ENCODE results near the gene DLG3. TPM values are rescaled to one million over a fixed set of nuclear protein-coding genes. Genes with fewer than 3 reads are reported as not detected.

Gene DLG3
- total and polyA plus RNA-seq, 2 of the 8 experiments (the other 6 are each of a cell fraction or from before 2014, with no cell fraction given), result 29.2 to 63.8 TPM

DNA sequence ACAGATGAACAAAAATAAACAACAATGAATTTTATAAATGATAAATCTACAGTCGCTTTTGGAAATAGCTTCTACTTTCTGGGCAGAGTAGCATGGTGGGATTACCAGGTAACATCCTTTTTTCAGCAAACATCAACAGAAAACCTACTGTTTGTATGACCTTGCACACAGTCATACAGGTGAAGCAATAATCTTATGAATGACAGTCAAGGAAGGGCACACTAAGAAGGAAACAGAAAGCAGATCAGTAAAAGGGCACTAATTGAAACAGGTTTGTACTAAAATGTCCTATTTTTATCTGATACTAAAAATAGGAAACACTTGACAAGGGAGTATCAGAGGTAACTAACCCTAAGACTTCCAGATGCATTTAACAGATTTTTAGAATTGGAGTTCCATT is 108.9 kb downstream of the DLG3 start (continued):
- TF ChIP-seq, protein P1, sequence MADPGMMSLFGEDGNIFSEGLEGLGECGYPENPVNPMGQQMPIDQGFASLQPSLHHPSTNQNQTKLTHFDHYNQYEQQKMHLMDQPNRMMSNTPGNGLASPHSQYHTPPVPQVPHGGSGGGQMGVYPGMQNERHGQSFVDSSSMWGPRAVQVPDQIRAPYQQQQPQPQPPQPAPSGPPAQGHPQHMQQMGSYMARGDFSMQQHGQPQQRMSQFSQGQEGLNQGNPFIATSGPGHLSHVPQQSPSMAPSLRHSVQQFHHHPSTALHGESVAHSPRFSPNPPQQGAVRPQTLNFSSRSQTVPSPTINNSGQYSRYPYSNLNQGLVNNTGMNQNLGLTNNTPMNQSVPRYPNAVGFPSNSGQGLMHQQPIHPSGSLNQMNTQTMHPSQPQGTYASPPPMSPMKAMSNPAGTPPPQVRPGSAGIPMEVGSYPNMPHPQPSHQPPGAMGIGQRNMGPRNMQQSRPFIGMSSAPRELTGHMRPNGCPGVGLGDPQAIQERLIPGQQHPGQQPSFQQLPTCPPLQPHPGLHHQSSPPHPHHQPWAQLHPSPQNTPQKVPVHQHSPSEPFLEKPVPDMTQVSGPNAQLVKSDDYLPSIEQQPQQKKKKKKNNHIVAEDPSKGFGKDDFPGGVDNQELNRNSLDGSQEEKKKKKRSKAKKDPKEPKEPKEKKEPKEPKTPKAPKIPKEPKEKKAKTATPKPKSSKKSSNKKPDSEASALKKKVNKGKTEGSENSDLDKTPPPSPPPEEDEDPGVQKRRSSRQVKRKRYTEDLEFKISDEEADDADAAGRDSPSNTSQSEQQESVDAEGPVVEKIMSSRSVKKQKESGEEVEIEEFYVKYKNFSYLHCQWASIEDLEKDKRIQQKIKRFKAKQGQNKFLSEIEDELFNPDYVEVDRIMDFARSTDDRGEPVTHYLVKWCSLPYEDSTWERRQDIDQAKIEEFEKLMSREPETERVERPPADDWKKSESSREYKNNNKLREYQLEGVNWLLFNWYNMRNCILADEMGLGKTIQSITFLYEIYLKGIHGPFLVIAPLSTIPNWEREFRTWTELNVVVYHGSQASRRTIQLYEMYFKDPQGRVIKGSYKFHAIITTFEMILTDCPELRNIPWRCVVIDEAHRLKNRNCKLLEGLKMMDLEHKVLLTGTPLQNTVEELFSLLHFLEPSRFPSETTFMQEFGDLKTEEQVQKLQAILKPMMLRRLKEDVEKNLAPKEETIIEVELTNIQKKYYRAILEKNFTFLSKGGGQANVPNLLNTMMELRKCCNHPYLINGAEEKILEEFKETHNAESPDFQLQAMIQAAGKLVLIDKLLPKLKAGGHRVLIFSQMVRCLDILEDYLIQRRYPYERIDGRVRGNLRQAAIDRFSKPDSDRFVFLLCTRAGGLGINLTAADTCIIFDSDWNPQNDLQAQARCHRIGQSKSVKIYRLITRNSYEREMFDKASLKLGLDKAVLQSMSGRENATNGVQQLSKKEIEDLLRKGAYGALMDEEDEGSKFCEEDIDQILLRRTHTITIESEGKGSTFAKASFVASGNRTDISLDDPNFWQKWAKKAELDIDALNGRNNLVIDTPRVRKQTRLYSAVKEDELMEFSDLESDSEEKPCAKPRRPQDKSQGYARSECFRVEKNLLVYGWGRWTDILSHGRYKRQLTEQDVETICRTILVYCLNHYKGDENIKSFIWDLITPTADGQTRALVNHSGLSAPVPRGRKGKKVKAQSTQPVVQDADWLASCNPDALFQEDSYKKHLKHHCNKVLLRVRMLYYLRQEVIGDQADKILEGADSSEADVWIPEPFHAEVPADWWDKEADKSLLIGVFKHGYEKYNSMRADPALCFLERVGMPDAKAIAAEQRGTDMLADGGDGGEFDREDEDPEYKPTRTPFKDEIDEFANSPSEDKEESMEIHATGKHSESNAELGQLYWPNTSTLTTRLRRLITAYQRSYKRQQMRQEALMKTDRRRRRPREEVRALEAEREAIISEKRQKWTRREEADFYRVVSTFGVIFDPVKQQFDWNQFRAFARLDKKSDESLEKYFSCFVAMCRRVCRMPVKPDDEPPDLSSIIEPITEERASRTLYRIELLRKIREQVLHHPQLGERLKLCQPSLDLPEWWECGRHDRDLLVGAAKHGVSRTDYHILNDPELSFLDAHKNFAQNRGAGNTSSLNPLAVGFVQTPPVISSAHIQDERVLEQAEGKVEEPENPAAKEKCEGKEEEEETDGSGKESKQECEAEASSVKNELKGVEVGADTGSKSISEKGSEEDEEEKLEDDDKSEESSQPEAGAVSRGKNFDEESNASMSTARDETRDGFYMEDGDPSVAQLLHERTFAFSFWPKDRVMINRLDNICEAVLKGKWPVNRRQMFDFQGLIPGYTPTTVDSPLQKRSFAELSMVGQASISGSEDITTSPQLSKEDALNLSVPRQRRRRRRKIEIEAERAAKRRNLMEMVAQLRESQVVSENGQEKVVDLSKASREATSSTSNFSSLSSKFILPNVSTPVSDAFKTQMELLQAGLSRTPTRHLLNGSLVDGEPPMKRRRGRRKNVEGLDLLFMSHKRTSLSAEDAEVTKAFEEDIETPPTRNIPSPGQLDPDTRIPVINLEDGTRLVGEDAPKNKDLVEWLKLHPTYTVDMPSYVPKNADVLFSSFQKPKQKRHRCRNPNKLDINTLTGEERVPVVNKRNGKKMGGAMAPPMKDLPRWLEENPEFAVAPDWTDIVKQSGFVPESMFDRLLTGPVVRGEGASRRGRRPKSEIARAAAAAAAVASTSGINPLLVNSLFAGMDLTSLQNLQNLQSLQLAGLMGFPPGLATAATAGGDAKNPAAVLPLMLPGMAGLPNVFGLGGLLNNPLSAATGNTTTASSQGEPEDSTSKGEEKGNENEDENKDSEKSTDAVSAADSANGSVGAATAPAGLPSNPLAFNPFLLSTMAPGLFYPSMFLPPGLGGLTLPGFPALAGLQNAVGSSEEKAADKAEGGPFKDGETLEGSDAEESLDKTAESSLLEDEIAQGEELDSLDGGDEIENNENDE (IDR thresholded peaks at IDR 0.05; ENCODE audit: insufficient replicate concordance, low read length), result no peak
- TF ChIP-seq CHD1 (IDR thresholded peaks at IDR 0.05; ENCODE audit: low read depth, low read length) (no peak), CTBP2 (IDR thresholded peaks at IDR 0.05; ENCODE audit: borderline replicate concordance, insufficient read depth, insufficient read length, low read length) (no peak), EGR1 (IDR thresholded peaks at IDR 0.05; ENCODE audit: borderline replicate concordance, low read depth, low read length) (no peak), RBBP5 (IDR thresholded peaks at IDR 0.05; ENCODE audit: borderline replicate concordance, low read depth, low read length) (no peak), CHD2 (IDR thresholded peaks at IDR 0.05; ENCODE audit: low read length) (no peak), HDAC2 (IDR thresholded peaks at IDR 0.05; ENCODE audit: borderline replicate concordance in 1 of 2, low read depth in 2 of 2, low read length in 2 of 2) (no peak), KDM1A (IDR thresholded peaks at IDR 0.05; ENCODE audit: borderline replicate concordance, low read length) (no peak), BACH1 (IDR thresholded peaks at IDR 0.05; ENCODE audit: low read length) (no peak), NRF1 (IDR thresholded peaks at IDR 0.05; ENCODE audit: low read depth, low read length) (no peak), JUND (IDR thresholded peaks at IDR 0.05; ENCODE audit: low read length) (no peak), RAD21 (IDR thresholded peaks at IDR 0.05 in 1 of 2, conservative IDR thresholded peaks at IDR 0.05 in 1 of 2; ENCODE audit: low read depth in 2 of 2, low read length in 2 of 2) (no peak)
